ENCODE results near the gene CACNB2. TPM values are rescaled to one million over a fixed set of nuclear protein-coding genes. Genes with fewer than 3 reads are reported as not detected.
A peak's percentile ranks its signal among the peaks of the same experiment; 100 is the strongest.

The CACNB2 gene
- total RNA-seq, 2 donors from 2014 or later = 23.7 to 34.3 TPM

DNA sequence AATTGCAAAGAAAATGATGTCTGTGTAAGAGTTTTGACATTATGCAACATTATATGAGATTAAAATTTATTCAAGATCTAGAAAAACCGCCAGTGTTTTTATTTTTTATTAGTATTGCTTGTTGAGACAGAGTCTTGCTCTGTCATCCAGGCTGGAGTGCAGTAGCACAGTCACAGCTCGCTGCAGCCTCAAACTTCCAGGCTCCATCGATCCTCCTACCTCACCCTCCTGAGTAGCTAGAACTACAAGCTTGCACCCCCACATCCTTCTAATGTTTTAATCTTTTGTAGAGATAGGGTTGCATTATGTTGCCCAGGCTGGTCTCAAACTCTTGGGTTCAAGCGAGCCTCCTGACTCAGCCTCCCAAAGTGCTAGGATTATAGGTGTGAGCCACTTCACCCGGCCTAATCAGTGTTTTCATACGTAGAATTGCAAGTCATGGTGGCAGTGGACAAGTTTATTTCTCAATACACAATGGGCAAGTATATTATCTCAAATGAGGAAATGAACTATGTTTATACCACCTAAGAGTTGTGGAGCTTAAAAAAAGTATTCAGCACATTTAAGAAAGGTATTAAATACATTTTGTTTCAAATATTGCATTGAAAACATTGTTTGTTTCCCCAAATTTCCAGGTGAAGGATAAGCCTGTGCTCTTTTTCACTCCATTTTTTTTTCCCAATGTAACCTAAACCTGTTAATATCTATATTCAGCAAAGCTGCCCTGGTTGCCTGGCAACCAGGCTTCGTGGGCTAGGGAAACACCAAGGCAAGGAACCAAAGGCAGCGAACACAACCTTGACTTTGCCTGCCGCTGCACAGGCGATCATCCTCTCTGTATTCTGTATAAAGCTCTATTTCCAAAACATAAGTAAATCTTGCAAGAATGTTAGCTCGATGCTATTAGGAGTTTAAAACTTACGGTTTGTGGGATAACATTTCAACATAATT, 163.9 kb downstream of the CACNB2 start:
- ATAC-seq (no peak), DNase-seq (no peak)
- intact Hi-C loops (cut with DNase I) = no loop called here

DNA sequence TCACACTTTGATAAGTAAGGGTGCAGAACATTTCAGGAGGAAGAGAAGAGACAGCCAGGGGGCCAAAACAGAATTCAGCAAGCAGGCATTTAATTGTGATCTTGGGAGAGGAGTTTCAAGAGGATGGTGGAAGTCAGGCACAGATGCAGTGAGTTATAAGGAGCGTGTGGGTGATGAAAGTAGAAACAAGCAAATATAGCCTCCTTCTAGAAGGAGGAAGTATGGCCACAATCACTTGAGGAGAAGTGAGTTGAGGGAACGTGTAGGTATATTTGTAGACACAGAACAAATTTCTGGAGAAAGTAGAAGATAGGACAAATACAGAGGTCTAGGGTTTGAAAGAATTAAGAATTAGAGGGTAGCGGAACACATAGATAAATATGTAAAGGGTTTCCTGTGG, 165.8 kb downstream of the CACNB2 start:
- intact Hi-C loops (cut with DNase I) = no loop called here
- ATAC-seq = no peak

GRCh38 chr10:18308600-18308999, 168.4 kb downstream of the CACNB2 start:
- ATAC-seq (peak in 1 of 2 donors; percentile 82), DNase-seq (no peak)
- intact Hi-C loops (cut with DNase I) = no loop called here

More for the DNA sequence above, 165.8 kb downstream of the CACNB2 start:
- DNase-seq = no peak

GRCh38 chr10:18310761-18311160, 170.5 kb downstream of the CACNB2 start:
- intact Hi-C loops (cut with DNase I) = no loop called here
- no peak for ATAC-seq
- no peak for DNase-seq

- ATAC-seq = peak; percentile 74 to 77
- intact Hi-C loops (cut with DNase I) = no loop called here
- no peak for DNase-seq
Observed at GRCh38 chr10:18312374-18313139, 172.3 kb downstream of the CACNB2 start.

GRCh38 chr10:18313140-18313530, 172.9 kb downstream of the CACNB2 start:
- peak; percentile 26 to 35 for ATAC-seq
- DNase-seq = no peak
- intact Hi-C loops (cut with DNase I) = no loop called here

- DNase-seq (no peak), ATAC-seq (no peak)
- intact Hi-C loops (cut with DNase I) = no loop called here
Observed at GRCh38 chr10:18313626-18314025, 173.4 kb downstream of the CACNB2 start.

DNA sequence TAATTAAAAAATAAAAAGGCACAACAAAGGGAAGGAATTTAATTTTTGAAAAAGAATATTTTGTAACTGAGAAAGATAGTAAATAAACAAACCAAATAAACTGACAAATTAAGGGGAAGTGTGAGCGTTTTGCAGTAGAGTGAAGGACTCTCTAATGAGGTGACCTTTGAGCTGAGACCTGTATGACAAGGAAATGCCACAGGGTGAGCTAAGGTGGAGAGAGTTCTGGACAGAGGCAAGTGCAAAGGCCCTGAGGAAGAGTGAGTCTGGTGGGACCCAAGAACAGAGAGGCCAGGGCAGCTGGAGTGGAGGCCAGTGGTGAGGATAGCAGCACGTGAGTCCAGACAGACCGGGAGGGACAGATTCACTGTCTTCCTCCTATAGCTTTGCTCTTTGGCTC, 179.4 kb downstream of the CACNB2 start:
- DNase-seq (no peak), ATAC-seq (no peak)
- intact Hi-C loops (cut with DNase I) = no loop called here

DNA sequence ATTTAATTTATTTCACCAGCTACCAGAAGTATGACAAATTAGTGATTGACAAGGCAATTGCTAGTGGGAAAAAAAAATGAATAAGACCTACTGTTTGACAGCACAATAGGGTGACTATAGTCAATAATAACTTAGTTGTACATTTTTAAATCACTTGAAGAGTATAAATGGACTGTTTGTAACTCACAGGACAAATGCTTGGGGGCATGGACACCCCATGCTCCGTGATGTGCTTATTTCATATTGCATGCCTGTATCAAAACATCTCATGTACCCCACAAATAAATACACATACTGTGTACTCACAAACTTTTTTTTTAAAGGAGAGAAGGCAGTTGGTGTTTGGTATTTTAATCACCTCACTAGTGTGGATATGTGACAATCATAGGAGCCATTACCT, 181.1 kb downstream of the CACNB2 start:
- ATAC-seq (no peak), DNase-seq (no peak)
- intact Hi-C loops (cut with DNase I) = no loop called here

GRCh38 chr10:18323916-18324315, 183.7 kb downstream of the CACNB2 start:
- DNase-seq (no peak), ATAC-seq (no peak)
- intact Hi-C loops (cut with DNase I) = no loop called here

GRCh38 chr10:18325410-18325809, 185.2 kb downstream of the CACNB2 start:
- DNase-seq (no peak), ATAC-seq (no peak)
- intact Hi-C loops (cut with DNase I) = no loop called here

DNA sequence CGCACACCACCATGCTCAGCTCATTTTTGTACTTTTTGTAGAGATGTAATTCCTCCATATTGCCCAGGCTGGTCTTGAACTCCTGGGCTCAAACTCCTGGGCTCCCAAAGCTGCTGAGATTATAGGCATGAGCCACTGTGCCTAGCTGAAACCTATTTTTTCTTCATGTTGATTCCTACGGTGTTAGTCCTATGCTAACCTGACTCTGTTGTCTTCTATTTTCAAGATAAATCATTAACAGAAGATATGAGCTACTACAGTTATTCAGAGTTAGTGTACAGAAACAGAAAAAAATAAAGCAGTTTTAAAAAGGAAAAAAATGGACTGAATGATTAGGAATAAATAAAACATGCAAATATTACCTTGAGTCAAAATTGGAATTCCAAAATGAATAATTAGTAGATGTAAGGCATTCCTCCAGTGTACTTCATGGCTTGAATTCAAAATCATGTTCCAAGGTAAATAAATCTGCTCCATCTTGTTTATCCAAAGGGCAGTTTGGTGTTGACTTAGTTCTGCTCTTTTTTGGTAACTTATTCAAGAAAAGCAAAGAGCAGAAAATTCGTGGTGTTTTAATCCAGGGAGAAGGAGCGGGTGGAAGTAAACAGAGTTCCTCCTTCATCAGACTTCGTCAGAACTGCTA, 185.8 kb downstream of the CACNB2 start:
- intact Hi-C loops (cut with DNase I) = no loop called here
- DNase-seq = no peak
- no peak for ATAC-seq

DNA sequence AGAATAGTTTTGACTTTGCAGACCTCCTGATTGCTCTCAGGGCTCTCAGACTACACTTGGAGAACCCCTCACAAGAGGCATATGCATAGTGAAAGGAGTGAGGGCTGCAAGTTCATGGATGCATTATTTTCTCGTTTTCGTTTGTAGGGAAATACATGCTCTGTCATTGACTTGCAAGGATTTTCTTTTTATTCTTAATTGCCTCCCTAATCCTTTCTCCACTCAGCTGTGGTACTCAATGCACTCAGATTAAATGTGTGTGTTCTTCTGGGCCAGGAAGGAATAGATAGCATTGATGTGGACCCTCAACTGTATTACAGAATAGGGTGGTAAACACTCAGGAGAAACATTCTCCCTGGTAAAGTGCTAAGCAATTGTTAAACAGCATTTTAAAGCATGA, 188.7 kb downstream of the CACNB2 start:
- DNase-seq = no peak
- intact Hi-C loops (cut with DNase I) = no loop called here

DNA sequence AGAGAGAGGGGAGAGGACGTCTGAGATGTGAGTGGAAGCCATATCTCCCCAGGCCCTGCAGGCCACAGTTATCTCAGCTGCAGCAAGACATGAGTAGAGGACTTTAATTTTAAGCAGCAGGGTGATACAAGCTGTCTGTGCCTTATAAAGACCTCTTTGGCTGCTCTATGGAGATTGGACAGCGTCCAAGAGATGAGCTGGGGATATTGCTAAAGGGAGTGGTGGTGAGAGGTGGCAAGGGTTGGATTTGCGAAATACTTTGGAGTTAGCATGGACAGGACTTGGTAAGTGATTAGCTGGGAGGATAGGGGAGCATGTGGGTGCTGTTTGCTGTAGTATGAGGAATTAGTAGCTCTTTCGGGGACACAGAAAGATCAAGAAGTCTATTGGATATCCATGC, 191.8 kb downstream of the CACNB2 start:
- intact Hi-C loops (cut with DNase I) = no loop called here
- ATAC-seq (peak; percentile 48 to 79), DNase-seq (no peak)

More for the DNA sequence above, 188.7 kb downstream of the CACNB2 start:
- no peak for ATAC-seq

DNA sequence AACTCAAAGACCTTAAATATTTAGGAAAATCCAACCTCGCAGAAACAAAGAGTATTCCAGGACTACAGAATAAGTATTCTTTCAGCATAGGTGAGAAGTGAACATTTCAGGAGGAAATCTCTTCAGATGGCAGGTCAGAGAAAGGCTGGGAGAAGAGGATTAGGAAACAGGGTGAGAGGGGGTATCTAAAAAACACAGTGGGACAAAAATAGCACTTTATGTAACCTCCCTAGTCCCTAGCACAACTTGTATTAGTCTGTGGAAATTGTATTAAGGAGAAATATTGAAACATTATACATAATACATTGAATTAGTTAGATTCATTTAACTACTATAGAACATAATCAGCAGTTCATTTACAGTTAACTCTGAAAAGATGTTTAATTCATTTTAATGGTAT, 192.3 kb downstream of the CACNB2 start:
- intact Hi-C loops (cut with DNase I) = no loop called here
- peak in 1 of 2 donors; percentile 51 for ATAC-seq

GRCh38 chr10:18333621-18334020, 193.4 kb downstream of the CACNB2 start:
- intact Hi-C loops (cut with DNase I) = no loop called here
- no peak for DNase-seq
- ATAC-seq = no peak

More for the DNA sequence above, 192.3 kb downstream of the CACNB2 start:
- DNase-seq = no peak

- ATAC-seq = peak in 1 of 2 donors; percentile 55
- no peak for DNase-seq
- intact Hi-C loops (cut with DNase I) = no loop called here
Observed at GRCh38 chr10:18334116-18334867, 194.1 kb downstream of the CACNB2 start.

DNA sequence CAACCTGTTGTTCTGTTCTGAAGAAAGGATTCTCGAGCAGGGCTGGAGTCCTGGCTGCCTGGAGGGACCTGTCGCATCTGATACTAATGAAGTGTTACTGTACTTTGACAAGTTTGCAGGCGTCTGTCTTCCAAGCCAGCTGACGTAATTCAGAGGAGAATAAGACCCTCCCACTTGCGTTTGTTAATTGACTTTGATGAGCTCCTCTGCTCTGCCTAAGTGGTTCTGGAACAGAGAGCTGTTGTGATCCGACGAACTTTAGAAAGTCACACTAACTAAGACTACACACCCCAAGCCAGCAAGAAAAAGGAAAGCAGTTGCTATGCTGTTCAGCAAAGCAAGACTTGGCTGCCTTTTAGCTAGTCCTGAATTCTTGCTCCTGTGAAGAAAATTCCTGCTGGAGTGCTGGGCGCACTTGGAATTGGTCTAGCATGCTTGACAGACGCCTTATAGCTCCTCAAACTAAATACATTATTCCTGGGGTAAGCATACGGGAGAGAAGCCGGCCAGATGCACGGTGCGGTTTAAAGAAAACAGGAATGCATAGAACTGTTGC, 200.3 kb downstream of the CACNB2 start:
- peak; percentile 67 to 88 for ATAC-seq
- intact Hi-C loops (cut with DNase I) = loop anchor here in 1 of 2 donors (10.0 kb wide), 1 partner anchor 124 kb away; no protein-coding TSS in a partner anchor
- DNase-seq = peak; percentile 44
